Tibial artery (tissue), 4 donors: ENCODE data around the gene MEIS2.

Experiments
- DNase-seq, 2 donors: peaks; one replicate each; pipeline ENCODE4 v3.0.0-alpha.2; 2019
- H3K27ac ChIP-seq, 2 donors: fragments of 200-600 bp; sonication (generic) in 1 of 2; 1 replicate in 1 of 2; 2 replicates in 1 of 2; pipeline ENCODE4 v1.5.1; 2018 to 2019; ENCODE audit warnings: mild to moderate bottlenecking in 1 of 2
- H3K27me3 ChIP-seq, 2 donors: fragments of 200-600 bp; sonication (generic) in 1 of 2; one replicate each; pipeline versions ENCODE4 v1.5.1 to v1.6.0; 2016 to 2019
- H3K36me3 ChIP-seq, 3 donors: fragments of 200-600 bp; sonication (generic) in 2 of 3; one replicate each; pipeline ENCODE4 v1.5.1; 2016 to 2019; ENCODE audit warnings: mild to moderate bottlenecking in 2 of 3
- H3K4me1 ChIP-seq, 4 donors: fragments of 200-600 bp; sonication (generic) in 2 of 4; 1 replicate in 3 of 4; 2 replicates in 1 of 4; pipeline ENCODE4 v1.5.1; 2016 to 2019
- H3K4me3 ChIP-seq, 2 donors: fragments of 200-600 bp; sonication (generic) in 1 of 2; 1 replicate in 1 of 2; 2 replicates in 1 of 2; pipeline ENCODE4 v1.5.1; 2018 to 2019; ENCODE audit warnings: mild to moderate bottlenecking in 2 of 2
- H3K9me3 ChIP-seq, 3 donors: fragments of 200-600 bp; sonication (generic) in 1 of 3; one replicate each; pipeline ENCODE4 v1.5.1; 2016 to 2019
- intact Hi-C: fragments of 100-400 bp; cut with DNase I; formaldehyde crosslinking; loops from one replicate; pipeline ENCODE4 v1.15.0; 2023; ENCODE audit warnings: low total_unique reads
- TF ChIP-seq, protein P1 (sequence below), 2 experiments: fragments of 200-600 bp in 1 of 2; fragments of 450-650 bp in 1 of 2; IDR thresholded peaks; one replicate each; pipeline ENCODE4 v1.5.1; 2017 to 2019; ENCODE audit warnings: antibody characterized with exemption in 2 of 2, mild to moderate bottlenecking in 1 of 2, moderate library complexity in 1 of 2

The MEIS2 gene

DNA sequence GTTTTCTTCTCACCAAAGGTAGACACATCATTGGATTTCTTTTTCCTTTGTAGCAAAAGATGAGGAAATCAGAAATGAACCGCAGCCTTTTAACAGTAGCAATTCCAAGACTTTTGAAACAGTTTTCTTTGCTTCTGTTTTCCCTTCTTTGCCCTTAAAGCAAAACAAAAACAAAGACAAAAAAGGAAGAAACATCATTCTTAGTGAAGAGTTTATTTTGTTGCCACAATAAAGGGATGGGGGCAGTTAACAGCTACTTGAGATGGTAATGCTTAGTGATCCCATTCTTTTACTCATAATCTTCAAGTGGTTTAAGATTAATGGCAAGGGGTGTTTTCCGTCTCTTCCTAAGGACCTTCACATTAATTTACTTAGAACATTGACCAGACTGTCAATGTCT is 218.8 kb downstream of the MEIS2 start:
- Histone ChIP-seq H3K27ac (no peak overlapping the region), H3K4me3 (no peak overlapping the region), H3K27me3 (peaks cover 7 to 63% of the 10 kb centered on the region in 2 donors), H3K9me3 (peaks cover 0 to 4% (median 0%) of the 10 kb centered on the region in 3 donors), H3K4me1 (peaks cover 0 to 41% (median 23%) of the 10 kb centered on the region in 4 donors), H3K36me3 (no peaks in the 10 kb centered on the region)
- intact Hi-C loops = loop anchor here (5.0 to 10.0 kb wide), 3 partner anchors 223 to 1003 kb away; partner anchors contain the start of gene MEIS2
- DNase-seq = no peak
- TF ChIP-seq, protein P1, sequence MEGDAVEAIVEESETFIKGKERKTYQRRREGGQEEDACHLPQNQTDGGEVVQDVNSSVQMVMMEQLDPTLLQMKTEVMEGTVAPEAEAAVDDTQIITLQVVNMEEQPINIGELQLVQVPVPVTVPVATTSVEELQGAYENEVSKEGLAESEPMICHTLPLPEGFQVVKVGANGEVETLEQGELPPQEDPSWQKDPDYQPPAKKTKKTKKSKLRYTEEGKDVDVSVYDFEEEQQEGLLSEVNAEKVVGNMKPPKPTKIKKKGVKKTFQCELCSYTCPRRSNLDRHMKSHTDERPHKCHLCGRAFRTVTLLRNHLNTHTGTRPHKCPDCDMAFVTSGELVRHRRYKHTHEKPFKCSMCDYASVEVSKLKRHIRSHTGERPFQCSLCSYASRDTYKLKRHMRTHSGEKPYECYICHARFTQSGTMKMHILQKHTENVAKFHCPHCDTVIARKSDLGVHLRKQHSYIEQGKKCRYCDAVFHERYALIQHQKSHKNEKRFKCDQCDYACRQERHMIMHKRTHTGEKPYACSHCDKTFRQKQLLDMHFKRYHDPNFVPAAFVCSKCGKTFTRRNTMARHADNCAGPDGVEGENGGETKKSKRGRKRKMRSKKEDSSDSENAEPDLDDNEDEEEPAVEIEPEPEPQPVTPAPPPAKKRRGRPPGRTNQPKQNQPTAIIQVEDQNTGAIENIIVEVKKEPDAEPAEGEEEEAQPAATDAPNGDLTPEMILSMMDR (IDR thresholded peaks at IDR 0.05) = no peak

DNA sequence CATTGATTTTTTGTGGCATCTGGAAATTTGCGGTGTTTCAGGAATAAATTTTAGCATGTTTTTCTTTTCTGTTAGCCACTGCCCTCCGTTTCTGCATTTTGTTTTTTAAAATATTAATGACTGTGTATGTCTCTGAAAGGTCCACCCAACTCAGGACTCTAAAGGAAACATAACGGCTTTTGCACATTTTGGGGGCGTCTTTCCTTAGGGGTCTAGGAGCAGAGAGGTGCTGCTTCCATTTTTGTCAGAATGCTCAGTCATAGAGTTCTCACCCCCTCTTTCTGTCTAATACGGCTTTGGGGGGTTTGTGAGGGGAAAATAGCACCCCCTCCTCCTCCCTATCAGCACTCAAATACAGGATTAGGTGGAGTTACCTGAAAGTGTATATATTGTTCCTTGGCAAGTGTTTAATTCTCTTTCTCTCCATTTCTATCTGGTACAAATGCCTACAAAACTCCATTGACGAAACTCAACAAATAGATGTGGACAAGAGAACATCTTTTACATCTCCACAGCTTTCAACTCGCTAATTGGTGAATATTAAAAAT is 219.4 kb downstream of the MEIS2 start:
- intact Hi-C loops = loop anchor here (5.0 to 10.0 kb wide), 3 partner anchors 224 to 1004 kb away; partner anchors contain the start of gene MEIS2
- Histone ChIP-seq H3K4me3 (peak overlapping the region in 1 of 2 donors; percentile 10), H3K27me3 (peaks cover 7 to 63% of the 10 kb centered on the region in 2 donors), H3K9me3 (no peaks in the 10 kb centered on the region), H3K27ac (no peak overlapping the region), H3K4me1 (peaks cover 0 to 41% (median 23%) of the 10 kb centered on the region in 4 donors), H3K36me3 (no peaks in the 10 kb centered on the region)
- TF ChIP-seq, protein P1 (IDR thresholded peaks at IDR 0.05) = no peak
- DNase-seq = no peak

DNA sequence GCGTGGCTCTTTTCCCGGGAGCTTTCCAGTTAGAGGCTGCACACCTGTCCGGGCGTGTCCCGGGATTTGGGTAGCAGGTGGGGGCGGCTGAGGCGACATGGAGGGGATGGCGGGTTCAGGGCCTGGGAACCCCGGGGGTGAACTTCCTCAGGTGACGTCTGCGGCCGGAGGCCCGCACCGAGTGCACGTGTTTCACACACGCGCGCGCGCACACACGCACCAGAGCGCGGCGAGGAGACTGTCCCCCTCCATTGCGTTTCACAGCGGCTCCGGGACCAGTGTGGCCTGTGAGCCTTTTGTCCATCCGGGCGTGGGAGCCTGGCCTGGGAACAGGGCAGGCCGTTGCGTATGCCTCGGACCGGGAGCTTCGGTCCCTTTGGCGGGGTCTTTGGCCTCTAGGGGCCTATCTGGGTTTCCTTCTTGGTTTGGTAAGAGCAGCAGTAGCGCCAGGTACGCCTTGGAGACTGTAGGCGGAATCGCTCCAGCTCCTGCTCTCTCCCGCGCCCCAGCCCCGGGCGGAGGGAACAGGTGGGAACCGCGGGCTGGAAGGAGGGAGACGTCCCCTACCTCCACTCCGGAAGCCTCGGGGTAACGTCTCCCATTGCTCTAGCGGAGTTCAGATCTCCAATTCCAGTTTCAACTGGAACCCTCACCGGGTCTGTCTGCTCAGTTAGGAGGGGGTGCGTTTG is 220.0 kb downstream of the MEIS2 start:
- no peaks in the 10 kb centered on the region for H3K9me3 ChIP-seq
- DNase-seq = no peak
- H3K4me3 ChIP-seq = peak overlapping the region in 1 of 2 donors; percentile 10
- H3K27me3 ChIP-seq = peaks cover 7 to 58% of the 10 kb centered on the region in 2 donors
- TF ChIP-seq, protein P1 (IDR thresholded peaks at IDR 0.05) = no peak
- peaks cover 0 to 41% (median 23%) of the 10 kb centered on the region in 4 donors for H3K4me1 ChIP-seq
- intact Hi-C loops = loop anchor here (5.0 to 10.0 kb wide), 3 partner anchors 224 to 1004 kb away; partner anchors contain the start of gene MEIS2
- H3K27ac ChIP-seq = no peak overlapping the region
- no peaks in the 10 kb centered on the region for H3K36me3 ChIP-seq

DNA sequence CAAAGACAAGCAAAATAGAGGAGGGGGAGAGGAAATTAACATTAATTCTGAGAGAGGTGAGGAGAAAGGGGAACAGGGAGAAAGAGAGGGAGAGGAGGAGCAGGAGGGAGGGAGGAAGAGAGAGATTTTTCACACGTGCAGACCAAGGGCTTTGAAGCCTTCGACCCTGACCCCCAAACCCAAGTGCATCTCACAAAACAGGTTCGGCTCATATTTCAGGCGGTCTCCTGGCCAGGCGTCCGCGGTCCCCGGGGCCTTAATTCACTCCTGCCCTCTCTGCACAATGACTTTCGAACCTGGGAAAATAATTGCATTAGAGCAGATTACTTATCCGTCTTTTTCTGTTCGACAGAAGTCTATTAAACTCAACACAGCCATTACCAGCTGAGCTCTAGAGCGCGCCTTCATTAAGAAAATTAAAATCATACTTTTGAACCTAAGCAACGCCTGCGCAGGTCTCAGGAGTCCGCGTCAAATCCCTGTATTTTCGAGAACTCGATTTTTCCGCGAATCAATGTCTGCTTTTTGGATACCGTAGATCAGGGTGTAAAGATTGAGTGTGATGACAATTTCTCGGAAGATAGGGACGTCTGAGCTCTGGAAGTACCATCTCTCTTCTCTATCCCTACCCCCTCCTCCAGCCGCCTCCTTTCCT is 220.7 kb downstream of the MEIS2 start:
- Histone ChIP-seq H3K27me3 (peaks cover 7 to 52% of the 10 kb centered on the region in 2 donors), H3K4me3 (no peak overlapping the region), H3K4me1 (peaks cover 0 to 41% (median 23%) of the 10 kb centered on the region in 4 donors), H3K9me3 (no peaks in the 10 kb centered on the region), H3K36me3 (no peaks in the 10 kb centered on the region), H3K27ac (no peak overlapping the region)
- TF ChIP-seq, protein P1 (IDR thresholded peaks at IDR 0.05) = no peak
- intact Hi-C loops = loop anchor here (5.0 to 10.0 kb wide), 4 partner anchors 225 to 1005 kb away; partner anchors contain the start of gene MEIS2
- no peak for DNase-seq

DNA sequence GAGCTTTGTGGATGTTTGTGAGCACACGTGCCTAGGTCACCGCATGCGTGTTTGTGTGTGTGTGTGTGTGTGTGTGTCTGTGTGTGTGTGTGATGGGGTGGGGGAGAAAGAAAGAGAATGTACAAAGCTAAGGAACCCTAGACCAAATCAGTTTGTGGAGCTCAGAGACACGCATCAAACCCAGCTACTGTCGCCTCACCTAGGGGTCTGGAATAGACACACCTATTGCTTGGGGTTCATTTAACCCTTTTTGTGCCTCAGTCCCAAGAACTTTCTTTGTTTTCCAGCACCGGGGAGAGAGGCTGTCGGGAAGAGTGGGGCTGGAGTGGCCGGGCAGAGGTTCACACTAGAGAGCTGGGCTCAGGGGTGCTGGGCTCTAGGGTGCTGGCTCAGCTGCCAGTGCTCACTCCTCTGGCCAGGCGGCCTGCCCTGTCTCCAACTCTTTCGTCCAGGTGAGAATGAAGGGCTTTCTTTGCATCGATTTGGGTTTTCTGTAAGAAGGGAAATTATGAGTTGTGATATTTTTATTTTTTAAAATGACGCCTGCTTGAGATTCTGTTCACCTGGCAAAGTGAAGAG is 221.6 kb downstream of the MEIS2 start:
- H3K4me1 ChIP-seq = peaks cover 0 to 38% (median 22%) of the 10 kb centered on the region in 4 donors
- H3K27me3 ChIP-seq = peaks cover 7 to 43% of the 10 kb centered on the region in 2 donors
- DNase-seq = no peak
- no peak overlapping the region for H3K27ac ChIP-seq
- TF ChIP-seq, protein P1 (IDR thresholded peaks at IDR 0.05) = no peak
- H3K4me3 ChIP-seq = peak overlapping the region; percentile 32 to 33
- H3K9me3 ChIP-seq = no peaks in the 10 kb centered on the region
- intact Hi-C loops = loop anchor here (10.0 kb wide), 1 partner anchor 374 kb away; no protein-coding TSS in a partner anchor
- H3K36me3 ChIP-seq = no peaks in the 10 kb centered on the region
